PC-3 (cell line): Measurements from ENCODE around the gene PTPN1.

Experiments
- EZH2phosphoT487 ChIP-seq: fragments of 300-600 bp; sonication (generic); IDR thresholded peaks from 2 replicates; pipeline ENCODE4 v1.6.1; 2018; ENCODE audit warnings: mild to moderate bottlenecking, antibody characterized with exemption, low read length, borderline replicate concordance
- TF ChIP-seq, protein P1 (sequence below): fragments of 300-600 bp; sonication (generic); conservative IDR thresholded peaks from 2 replicates; pipeline ENCODE4 v1.5.1; 2017; ENCODE audit warnings: antibody characterized with exemption, low read depth, mild to moderate bottlenecking, low read length

DNA sequence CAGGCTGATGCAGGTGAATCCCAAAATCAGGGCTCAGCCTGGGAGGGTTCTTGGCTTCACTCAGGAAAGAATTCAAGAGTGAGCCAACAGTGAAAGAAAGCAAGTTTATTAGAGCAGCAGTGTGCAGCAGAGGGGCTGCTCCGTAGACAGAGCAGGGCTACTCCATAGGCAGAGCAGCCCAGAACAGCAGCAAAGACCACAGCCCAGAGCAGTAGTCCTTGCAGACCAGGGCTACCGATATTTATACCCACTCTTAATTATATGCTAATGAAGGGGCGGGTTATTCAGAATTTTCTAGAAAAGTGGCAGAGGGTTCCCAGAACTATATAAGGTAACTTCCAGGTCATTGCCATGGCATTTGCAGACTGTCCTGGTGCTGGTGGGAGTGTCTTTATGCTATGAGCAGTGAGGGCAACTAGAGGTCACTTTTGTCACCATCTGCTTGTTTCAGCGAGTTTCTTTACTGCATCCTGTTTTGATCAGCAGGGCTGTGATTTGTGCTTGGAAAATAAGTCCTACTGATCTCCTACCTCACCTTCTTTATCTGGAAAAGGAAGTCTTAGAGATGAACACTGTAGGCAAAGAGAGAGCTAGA lies 39.8 kb upstream of the PTPN1 start:
- no peak for TF ChIP-seq EZH2phosphoT487
- TF ChIP-seq, protein P1, sequence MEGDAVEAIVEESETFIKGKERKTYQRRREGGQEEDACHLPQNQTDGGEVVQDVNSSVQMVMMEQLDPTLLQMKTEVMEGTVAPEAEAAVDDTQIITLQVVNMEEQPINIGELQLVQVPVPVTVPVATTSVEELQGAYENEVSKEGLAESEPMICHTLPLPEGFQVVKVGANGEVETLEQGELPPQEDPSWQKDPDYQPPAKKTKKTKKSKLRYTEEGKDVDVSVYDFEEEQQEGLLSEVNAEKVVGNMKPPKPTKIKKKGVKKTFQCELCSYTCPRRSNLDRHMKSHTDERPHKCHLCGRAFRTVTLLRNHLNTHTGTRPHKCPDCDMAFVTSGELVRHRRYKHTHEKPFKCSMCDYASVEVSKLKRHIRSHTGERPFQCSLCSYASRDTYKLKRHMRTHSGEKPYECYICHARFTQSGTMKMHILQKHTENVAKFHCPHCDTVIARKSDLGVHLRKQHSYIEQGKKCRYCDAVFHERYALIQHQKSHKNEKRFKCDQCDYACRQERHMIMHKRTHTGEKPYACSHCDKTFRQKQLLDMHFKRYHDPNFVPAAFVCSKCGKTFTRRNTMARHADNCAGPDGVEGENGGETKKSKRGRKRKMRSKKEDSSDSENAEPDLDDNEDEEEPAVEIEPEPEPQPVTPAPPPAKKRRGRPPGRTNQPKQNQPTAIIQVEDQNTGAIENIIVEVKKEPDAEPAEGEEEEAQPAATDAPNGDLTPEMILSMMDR, result no peak
